Measurements from ENCODE around the gene PRND.

PRND gene

GRCh38 chr20:4770026-4770425 lies 48.3 kb downstream of the PRND start:
- no peak for TF ChIP-seq TEAD4 (IDR thresholded peaks at IDR 0.05)
- no peak for TF ChIP-seq RAD21 (IDR thresholded peaks at IDR 0.05; ENCODE audit: low read depth)
- TF ChIP-seq CEBPB (IDR thresholded peaks at IDR 0.05), result no peak
- no peak for TF ChIP-seq CREB1 (IDR thresholded peaks at IDR 0.05; ENCODE audit: low read depth)
- TF ChIP-seq EGR1 (IDR thresholded peaks at IDR 0.05), result no peak
- TF ChIP-seq TCF12 (IDR thresholded peaks at IDR 0.05; ENCODE audit: low read depth), result no peak
- no peak for TF ChIP-seq YY1 (IDR thresholded peaks at IDR 0.05; ENCODE audit: low read depth)
- TF ChIP-seq TAF1 (IDR thresholded peaks at IDR 0.05; ENCODE audit: low read depth), result no peak
- no peak for TF ChIP-seq USF1 (IDR thresholded peaks at IDR 0.05)
- no peak for TF ChIP-seq REST (IDR thresholded peaks at IDR 0.05; ENCODE audit: low read depth)
- no peak for TF ChIP-seq EP300 (IDR thresholded peaks at IDR 0.05; ENCODE audit: borderline replicate concordance)
- TF ChIP-seq FOXM1 (IDR thresholded peaks at IDR 0.05; ENCODE audit: borderline replicate concordance, low read depth), result no peak
- no peak for TF ChIP-seq MAX (IDR thresholded peaks at IDR 0.05)
- no peak for TF ChIP-seq ZBTB7A (IDR thresholded peaks at IDR 0.05; ENCODE audit: low read depth)
- no peak for TF ChIP-seq NFIC (IDR thresholded peaks at IDR 0.05)

- TF ChIP-seq EGR1 (IDR thresholded peaks at IDR 0.05), result no peak
- TF ChIP-seq REST (IDR thresholded peaks at IDR 0.05; ENCODE audit: low read depth), result no peak
- no peak for TF ChIP-seq FOXM1 (IDR thresholded peaks at IDR 0.05; ENCODE audit: borderline replicate concordance, low read depth)
- TF ChIP-seq TCF12 (IDR thresholded peaks at IDR 0.05; ENCODE audit: low read depth), result no peak
- TF ChIP-seq TAF1 (IDR thresholded peaks at IDR 0.05; ENCODE audit: low read depth), result no peak
- no peak for TF ChIP-seq MAX (IDR thresholded peaks at IDR 0.05)
- TF ChIP-seq CEBPB (IDR thresholded peaks at IDR 0.05), result no peak
- no peak for TF ChIP-seq EP300 (IDR thresholded peaks at IDR 0.05; ENCODE audit: borderline replicate concordance)
- no peak for TF ChIP-seq YY1 (IDR thresholded peaks at IDR 0.05; ENCODE audit: low read depth)
- no peak for TF ChIP-seq USF1 (IDR thresholded peaks at IDR 0.05)
- TF ChIP-seq TEAD4 (IDR thresholded peaks at IDR 0.05), result no peak
- TF ChIP-seq CREB1 (IDR thresholded peaks at IDR 0.05; ENCODE audit: low read depth), result no peak
- TF ChIP-seq NFIC (IDR thresholded peaks at IDR 0.05), result no peak
These were observed 49.3 kb downstream of the PRND start for GRCh38 chr20:4771004-4771403.

- TF ChIP-seq CEBPB (IDR thresholded peaks at IDR 0.05), result no peak
- TF ChIP-seq TCF12 (IDR thresholded peaks at IDR 0.05; ENCODE audit: low read depth), result no peak
- TF ChIP-seq MAX (IDR thresholded peaks at IDR 0.05), result no peak
- TF ChIP-seq TEAD4 (IDR thresholded peaks at IDR 0.05), result no peak
- no peak for TF ChIP-seq CREB1 (IDR thresholded peaks at IDR 0.05; ENCODE audit: low read depth)
- TF ChIP-seq TAF1 (IDR thresholded peaks at IDR 0.05; ENCODE audit: low read depth), result no peak
- TF ChIP-seq REST (IDR thresholded peaks at IDR 0.05; ENCODE audit: low read depth), result no peak
- no peak for TF ChIP-seq ZBTB7A (IDR thresholded peaks at IDR 0.05; ENCODE audit: low read depth)
- no peak for TF ChIP-seq NFIC (IDR thresholded peaks at IDR 0.05)
- no peak for TF ChIP-seq EGR1 (IDR thresholded peaks at IDR 0.05)
- TF ChIP-seq YY1 (IDR thresholded peaks at IDR 0.05; ENCODE audit: low read depth), result no peak
These were observed 50.4 kb downstream of the PRND start for GRCh38 chr20:4772132-4772531.

GRCh38 chr20:4773736-4774135 lies 52.0 kb downstream of the PRND start:
- TF ChIP-seq ZBTB7A (IDR thresholded peaks at IDR 0.05; ENCODE audit: low read depth) (no peak), TAF1 (IDR thresholded peaks at IDR 0.05; ENCODE audit: low read depth) (no peak), EP300 (IDR thresholded peaks at IDR 0.05; ENCODE audit: borderline replicate concordance) (no peak), REST (IDR thresholded peaks at IDR 0.05; ENCODE audit: low read depth) (no peak), FOXM1 (IDR thresholded peaks at IDR 0.05; ENCODE audit: borderline replicate concordance, low read depth) (no peak)

Data from Ishikawa (cell line).